ENCODE measurements around the gene SCN9A. TPM values are rescaled to one million over a fixed set of nuclear protein-coding genes. Genes with fewer than 3 reads are reported as not detected.
"Not testable (repeated sequence)": the region's sequence is repeated elsewhere in the genome, so short reads cannot be mapped to it uniquely, and the experiment has no call there.

The SCN9A gene
- total RNA-seq (32.9 TPM), polyA plus RNA-seq (0.67 TPM)

GRCh38 chr2:166375736-166376487 is at the start of gene SCN9A:
SCN9A (minus strand) TSS chr2:166375944; CDS start chr2:166311756, 64,188 bp downstream.
- H3K4me3 ChIP-seq (ENCODE audit: low read depth, low read length), result peak within 1 kb of the TSS; percentile 46
- peak; percentile 46 for DNase-seq (ENCODE audit: extremely low spot score)
- no peaks in the 10 kb centered on the region for H3K36me3 ChIP-seq (ENCODE audit: insufficient read depth)
- H3K27ac ChIP-seq (ENCODE audit: low read depth), result no peak within 1 kb of the TSS
- H3K4me1 ChIP-seq (ENCODE audit: insufficient read depth), result no peaks in the 10 kb centered on the region
- WGBS, result under 1% methylated on average over 45 of the region's 45 CpGs

GRCh38 chr2:166424841-166425240 is 49.1 kb upstream of the SCN9A start:
- 92% methylated on average over 5 of the region's 5 CpGs for WGBS
- H3K4me3 ChIP-seq (ENCODE audit: low read depth, low read length), result no peak overlapping the region
- no peaks in the 10 kb centered on the region for H3K36me3 ChIP-seq (ENCODE audit: insufficient read depth)
- no peaks in the 10 kb centered on the region for H3K4me1 ChIP-seq (ENCODE audit: insufficient read depth)
- H3K27ac ChIP-seq (ENCODE audit: low read depth), result no peak overlapping the region
- DNase-seq (ENCODE audit: extremely low spot score), result no peak

GRCh38 chr2:166419616-166419934 is 43.8 kb upstream of the SCN9A start:
- DNase-seq (ENCODE audit: extremely low spot score), result no peak

GRCh38 chr2:166418853-166419615 is 43.3 kb upstream of the SCN9A start:
- WGBS, result 68% methylated on average over 5 of the region's 5 CpGs
- no peak overlapping the region for H3K27ac ChIP-seq (ENCODE audit: low read depth)
- H3K4me3 ChIP-seq (ENCODE audit: low read depth, low read length), result no peak overlapping the region
- no peaks in the 10 kb centered on the region for H3K4me1 ChIP-seq (ENCODE audit: insufficient read depth)
- no peaks in the 10 kb centered on the region for H3K36me3 ChIP-seq (ENCODE audit: insufficient read depth)
- DNase-seq (ENCODE audit: extremely low spot score), result no peak

More at GRCh38 chr2:166419616-166419934, 43.8 kb upstream of the SCN9A start:
- WGBS, result 47% methylated on average over 2 of the region's 2 CpGs
- H3K4me3 ChIP-seq (ENCODE audit: low read depth, low read length), result no peak overlapping the region
- no peak overlapping the region for H3K27ac ChIP-seq (ENCODE audit: low read depth)
- H3K36me3 ChIP-seq (ENCODE audit: insufficient read depth), result no peaks in the 10 kb centered on the region
- H3K4me1 ChIP-seq (ENCODE audit: insufficient read depth), result no peaks in the 10 kb centered on the region

GRCh38 chr2:166417669-166418068 is 41.9 kb upstream of the SCN9A start:
- Histone ChIP-seq H3K27ac (ENCODE audit: low read depth) (no peak overlapping the region), H3K4me1 (ENCODE audit: insufficient read depth) (no peaks in the 10 kb centered on the region), H3K4me3 (ENCODE audit: low read depth, low read length) (no peak overlapping the region), H3K36me3 (ENCODE audit: insufficient read depth) (no peaks in the 10 kb centered on the region)
- WGBS, result 71% methylated on average over 2 of the region's 2 CpGs
- no peak for DNase-seq (ENCODE audit: extremely low spot score)

DNA sequence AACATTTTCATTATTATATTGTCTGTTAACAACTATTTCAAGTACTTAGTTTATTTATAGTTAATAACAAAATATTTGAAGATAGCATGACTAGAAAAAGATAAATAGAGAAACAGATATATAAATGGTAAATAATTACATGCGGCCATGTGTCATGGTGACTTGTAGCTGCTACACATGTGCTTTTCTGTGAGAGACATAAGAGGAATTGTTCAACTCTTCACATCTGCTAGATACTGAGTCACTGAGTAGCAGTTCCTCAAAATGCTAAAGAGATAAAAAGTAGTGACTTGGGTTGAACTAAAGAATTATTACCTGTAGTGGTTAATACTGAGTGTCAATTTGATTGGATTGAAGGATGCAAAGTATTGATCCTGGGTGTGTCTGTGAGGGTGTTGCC is 37.5 kb upstream of the SCN9A start:
- Histone ChIP-seq H3K27ac (ENCODE audit: low read depth) (no peak overlapping the region), H3K4me1 (ENCODE audit: insufficient read depth) (no peaks in the 10 kb centered on the region), H3K4me3 (ENCODE audit: low read depth, low read length) (no peak overlapping the region), H3K36me3 (ENCODE audit: insufficient read depth) (no peaks in the 10 kb centered on the region)
- DNase-seq (ENCODE audit: extremely low spot score), result no peak
- WGBS, result 89% methylated on average over 1 of the region's 1 CpG

DNA sequence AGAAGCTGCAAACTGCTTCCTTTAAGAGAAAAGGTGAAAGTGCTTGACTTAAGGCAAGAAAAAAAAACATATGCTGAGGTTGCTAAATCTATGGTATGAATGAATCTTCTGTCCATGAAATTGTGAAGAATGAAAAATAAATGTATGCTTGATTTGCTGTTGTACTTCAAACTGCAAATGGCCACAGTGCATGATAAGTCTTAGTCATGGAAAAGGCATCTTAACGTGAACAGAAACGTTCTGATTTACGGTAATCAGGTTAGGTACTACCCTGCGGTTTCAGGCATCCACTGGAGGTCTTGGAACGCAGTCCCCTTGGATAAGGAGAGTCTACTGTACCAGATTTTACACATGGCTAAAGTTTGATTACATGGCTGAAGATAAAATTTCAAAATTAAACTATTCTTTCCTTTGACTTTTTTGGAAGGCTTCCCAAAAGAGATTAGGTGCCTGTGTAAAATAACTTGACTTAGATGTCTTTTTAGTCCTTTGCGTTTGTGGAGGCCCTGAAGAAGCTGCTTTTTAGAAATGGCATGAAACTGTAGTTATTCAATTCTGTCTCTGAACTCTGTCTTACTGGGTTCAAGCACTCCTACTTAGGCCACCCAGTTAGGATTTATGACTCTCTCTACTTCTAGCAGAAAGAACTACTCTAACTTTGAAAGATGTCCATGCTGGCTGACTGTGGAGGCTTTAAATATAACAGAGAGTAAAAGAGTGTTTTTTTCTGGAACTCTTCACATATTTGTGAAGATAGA is 35.9 kb upstream of the SCN9A start:
- WGBS, result 33% methylated on average over 6 of the region's 6 CpGs
- no peaks in the 10 kb centered on the region for H3K36me3 ChIP-seq (ENCODE audit: insufficient read depth)
- no peak overlapping the region for H3K4me3 ChIP-seq (ENCODE audit: low read depth, low read length)
- H3K4me1 ChIP-seq (ENCODE audit: insufficient read depth), result no peaks in the 10 kb centered on the region
- H3K27ac ChIP-seq (ENCODE audit: low read depth), result no peak overlapping the region
- DNase-seq (ENCODE audit: extremely low spot score), result no peak

GRCh38 chr2:166410828-166411472 is 35.2 kb upstream of the SCN9A start:
- no peak for DNase-seq (ENCODE audit: extremely low spot score)
- Histone ChIP-seq H3K27ac (ENCODE audit: low read depth) (no peak overlapping the region), H3K36me3 (ENCODE audit: insufficient read depth) (no peaks in the 10 kb centered on the region), H3K4me3 (ENCODE audit: low read depth, low read length) (no peak overlapping the region), H3K4me1 (ENCODE audit: insufficient read depth) (no peaks in the 10 kb centered on the region)
- 76% methylated on average over 7 of the region's 7 CpGs for WGBS

GRCh38 chr2:166407746-166408145 is 32.0 kb upstream of the SCN9A start:
- H3K4me3 ChIP-seq (ENCODE audit: low read depth, low read length); H3K4me1 ChIP-seq (ENCODE audit: insufficient read depth); DNase-seq (ENCODE audit: extremely low spot score); H3K36me3 ChIP-seq (ENCODE audit: insufficient read depth); H3K27ac ChIP-seq (ENCODE audit: low read depth): not testable (repeated sequence)
- WGBS, result 72% methylated on average over 2 of the region's 2 CpGs

DNA sequence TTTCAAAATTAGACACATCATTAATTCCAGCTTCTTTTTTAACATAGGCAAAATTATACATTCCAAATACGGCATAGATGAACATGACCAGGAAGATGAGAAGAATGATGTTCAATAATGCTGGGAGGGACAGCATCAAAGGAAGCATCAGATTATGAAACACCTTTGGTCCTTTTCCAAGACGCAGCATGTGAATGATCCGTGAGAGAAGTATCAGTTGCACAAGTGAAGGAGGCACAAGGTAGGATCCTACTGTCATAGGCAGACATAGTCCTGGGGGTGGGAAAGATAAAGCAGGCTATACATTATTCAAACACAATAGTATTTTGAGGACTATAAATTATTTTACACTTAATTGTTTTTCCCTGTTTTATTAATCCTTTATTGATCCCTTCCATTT is 30.6 kb upstream of the SCN9A start:
- 91% methylated on average over 3 of the region's 3 CpGs for WGBS
- no peaks in the 10 kb centered on the region for H3K36me3 ChIP-seq (ENCODE audit: insufficient read depth)
- DNase-seq (ENCODE audit: extremely low spot score), result no peak
- no peaks in the 10 kb centered on the region for H3K4me1 ChIP-seq (ENCODE audit: insufficient read depth)
- no peak overlapping the region for H3K27ac ChIP-seq (ENCODE audit: low read depth)
- no peak overlapping the region for H3K4me3 ChIP-seq (ENCODE audit: low read depth, low read length)

GRCh38 chr2:166405569-166405926 is 29.8 kb upstream of the SCN9A start:
- H3K4me3 ChIP-seq (ENCODE audit: low read depth, low read length), result no peak overlapping the region
- no peak for DNase-seq (ENCODE audit: extremely low spot score)
- H3K36me3 ChIP-seq (ENCODE audit: insufficient read depth), result no peaks in the 10 kb centered on the region
- no peaks in the 10 kb centered on the region for H3K4me1 ChIP-seq (ENCODE audit: insufficient read depth)
- H3K27ac ChIP-seq (ENCODE audit: low read depth), result no peak overlapping the region
- 73% methylated on average over 6 of the region's 6 CpGs for WGBS

- Histone ChIP-seq H3K4me3 (ENCODE audit: low read depth, low read length) (no peak overlapping the region), H3K36me3 (ENCODE audit: insufficient read depth) (no peaks in the 10 kb centered on the region), H3K27ac (ENCODE audit: low read depth) (no peak overlapping the region), H3K4me1 (ENCODE audit: insufficient read depth) (no peaks in the 10 kb centered on the region)
- DNase-seq (ENCODE audit: extremely low spot score), result peak; percentile 46
- WGBS, result 34% methylated on average over 2 of the region's 2 CpGs
These were observed 29.3 kb upstream of the SCN9A start for GRCh38 chr2:166404831-166405568.

- DNase-seq (ENCODE audit: extremely low spot score), result no peak
- no peaks in the 10 kb centered on the region for H3K36me3 ChIP-seq (ENCODE audit: insufficient read depth)
- whole genome bisulfite sequencing, result 92% methylated on average over 1 of the region's 1 CpG
- no peak overlapping the region for H3K4me3 ChIP-seq (ENCODE audit: low read depth, low read length)
- H3K27ac ChIP-seq (ENCODE audit: low read depth), result no peak overlapping the region
- no peaks in the 10 kb centered on the region for H3K4me1 ChIP-seq (ENCODE audit: insufficient read depth)
These were observed 18.5 kb upstream of the SCN9A start for GRCh38 chr2:166394245-166394644.

All from urinary bladder (tissue), 4 donors.